ENCODE results near the gene FLYWCH2.
"Not testable (repeated sequence)": the region's sequence is repeated elsewhere in the genome, so short reads cannot be mapped to it uniquely, and the experiment has no call there.

FLYWCH2 gene

GRCh38 chr16:2938206-2938605 is 55.2 kb downstream of the FLYWCH2 start:
- DNase-seq (ENCODE audit: low spot score) = no peak

- no peak for DNase-seq (ENCODE audit: low spot score)
Measured at GRCh38 chr16:2939968-2940367, 57.0 kb downstream of the FLYWCH2 start.

- no peak for DNase-seq (ENCODE audit: low spot score)
Measured at GRCh38 chr16:2942045-2942444, 59.0 kb downstream of the FLYWCH2 start.

- DNase-seq (ENCODE audit: low spot score) = not testable (repeated sequence)
Measured at GRCh38 chr16:2943716-2944115, 60.7 kb downstream of the FLYWCH2 start.

GRCh38 chr16:2946649-2947048 is 63.6 kb downstream of the FLYWCH2 start:
- no peak for DNase-seq (ENCODE audit: low spot score)
